ENCODE data around the gene PBX1. TPM values are rescaled to one million over a fixed set of nuclear protein-coding genes. Genes with fewer than 3 reads are reported as not detected.

Gene PBX1
- total and polyA plus RNA-seq, 2 donors (not counting 3 experiments of a cell fraction or from before 2014, with no cell fraction given), result 10.7 to 24.1 TPM

DNA sequence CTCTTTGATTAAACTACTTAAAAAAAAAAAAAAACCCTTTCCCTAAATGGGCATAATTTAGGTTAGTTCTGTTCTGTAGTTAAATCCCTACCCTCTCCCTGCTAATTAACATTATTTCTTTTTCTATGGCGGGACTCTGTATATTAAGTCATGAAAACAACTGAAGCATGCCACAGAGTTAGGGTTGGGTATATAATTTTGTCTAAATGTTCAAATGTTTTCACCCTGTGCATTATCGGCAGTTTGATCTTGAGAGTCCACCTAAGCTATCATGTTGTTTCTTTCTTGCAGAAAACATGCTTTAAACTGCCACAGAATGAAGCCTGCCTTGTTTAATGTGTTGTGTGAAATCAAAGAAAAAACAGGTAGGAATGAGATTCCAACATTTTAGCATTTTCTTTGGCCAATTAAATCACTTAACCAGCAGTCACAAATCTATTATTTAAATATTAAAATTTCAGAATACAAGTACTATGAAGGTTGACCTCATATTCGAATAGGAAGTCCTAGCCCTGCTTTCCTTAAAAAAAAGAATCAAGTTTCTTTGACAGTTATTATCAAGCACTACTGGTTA, 4.0 kb downstream of the PBX1 start:
- POLR2A ChIA-PET, result no interaction called here
- no peak overlapping the region for H3K27ac ChIP-seq (ENCODE audit: insufficient read depth, low read depth, low read length)
- H3K79me2 ChIP-seq (ENCODE audit: control insufficient read depth, insufficient read depth, low read length), result no peaks in the 10 kb centered on the region
- no peaks in the 10 kb centered on the region for H3K9me3 ChIP-seq (replicated peaks; ENCODE audit: control insufficient read depth, insufficient read depth, low read length)
- FAIRE-seq, result no peak
- H3K4me3 ChIP-seq (replicated peaks in 1 of 3; ENCODE audit: insufficient read depth in 1 of 3, low read depth in 1 of 3, low read length in 3 of 3), result peak overlapping the region; percentile 1 to 99 (median 59)
- dilution Hi-C loops (cut with MboI; ENCODE audit: extremely low pct_ligation_motif_present, low sequenced_read_pairs), result no loop called here
- H3K9me1 ChIP-seq (replicated peaks; ENCODE audit: control insufficient read depth, extremely low read depth, insufficient read depth, low read length), result no peaks in the 10 kb centered on the region
- peaks cover 41% of the 10 kb centered on the region for H3K4me1 ChIP-seq (ENCODE audit: control insufficient read depth, extremely low read depth, insufficient read depth, low read length)
- no peaks in the 10 kb centered on the region for H3K36me3 ChIP-seq (ENCODE audit: control insufficient read depth in 2 of 2, extremely low read depth in 1 of 2, insufficient read depth in 2 of 2, low read length in 2 of 2)
- H2AFZ ChIP-seq (ENCODE audit: low read depth, low read length), result peak overlapping the region; percentile 86
- intact Hi-C loops (cut with micrococcal nuclease), result loop anchor here (2.0 kb wide), 1 partner anchor 26 kb away; no protein-coding TSS in a partner anchor
- TF ChIP-seq MYC (IDR thresholded peaks at IDR 0.05; ENCODE audit: low read depth, low read length), result no peak
- no peak for TF ChIP-seq EZH2 (IDR thresholded peaks at IDR 0.05; ENCODE audit: borderline replicate concordance, low read depth, low read length, severe bottlenecking)
- no peak for TF ChIP-seq FOS (IDR thresholded peaks at IDR 0.05; ENCODE audit: borderline replicate concordance, insufficient read depth, low read length)
- no peak for TF ChIP-seq POLR2AphosphoS5 (IDR thresholded peaks at IDR 0.05; ENCODE audit: insufficient read depth, low read depth, low read length)
- TF ChIP-seq, protein P1, sequence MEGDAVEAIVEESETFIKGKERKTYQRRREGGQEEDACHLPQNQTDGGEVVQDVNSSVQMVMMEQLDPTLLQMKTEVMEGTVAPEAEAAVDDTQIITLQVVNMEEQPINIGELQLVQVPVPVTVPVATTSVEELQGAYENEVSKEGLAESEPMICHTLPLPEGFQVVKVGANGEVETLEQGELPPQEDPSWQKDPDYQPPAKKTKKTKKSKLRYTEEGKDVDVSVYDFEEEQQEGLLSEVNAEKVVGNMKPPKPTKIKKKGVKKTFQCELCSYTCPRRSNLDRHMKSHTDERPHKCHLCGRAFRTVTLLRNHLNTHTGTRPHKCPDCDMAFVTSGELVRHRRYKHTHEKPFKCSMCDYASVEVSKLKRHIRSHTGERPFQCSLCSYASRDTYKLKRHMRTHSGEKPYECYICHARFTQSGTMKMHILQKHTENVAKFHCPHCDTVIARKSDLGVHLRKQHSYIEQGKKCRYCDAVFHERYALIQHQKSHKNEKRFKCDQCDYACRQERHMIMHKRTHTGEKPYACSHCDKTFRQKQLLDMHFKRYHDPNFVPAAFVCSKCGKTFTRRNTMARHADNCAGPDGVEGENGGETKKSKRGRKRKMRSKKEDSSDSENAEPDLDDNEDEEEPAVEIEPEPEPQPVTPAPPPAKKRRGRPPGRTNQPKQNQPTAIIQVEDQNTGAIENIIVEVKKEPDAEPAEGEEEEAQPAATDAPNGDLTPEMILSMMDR (IDR thresholded peaks at IDR 0.05; ENCODE audit: extremely low read depth in 1 of 2, insufficient read depth in 1 of 2, low read depth in 1 of 2, low read length in 2 of 2), result no peak
- no peak for TF ChIP-seq GATA2 (IDR thresholded peaks at IDR 0.05; ENCODE audit: insufficient read depth, insufficient read length, low read depth, low read length)
- no peak for TF ChIP-seq POLR2A (IDR thresholded peaks at IDR 0.05; ENCODE audit: low read depth, low read length)
- TF ChIP-seq, protein P2, sequence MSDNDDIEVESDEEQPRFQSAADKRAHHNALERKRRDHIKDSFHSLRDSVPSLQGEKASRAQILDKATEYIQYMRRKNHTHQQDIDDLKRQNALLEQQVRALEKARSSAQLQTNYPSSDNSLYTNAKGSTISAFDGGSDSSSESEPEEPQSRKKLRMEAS (IDR thresholded peaks at IDR 0.05; ENCODE audit: insufficient read depth, insufficient read length), result no peak
- TF ChIP-seq JUN (IDR thresholded peaks at IDR 0.05; ENCODE audit: borderline replicate concordance, insufficient read depth, insufficient read length, low read depth), result no peak
- DNase-seq (ENCODE audit: low read depth, low spot score), result peak; percentile 48
- BruUV-seq (replicated peaks), result no TSS peak
- no peaks in the 10 kb centered on the region for H3K27me3 ChIP-seq (ENCODE audit: control insufficient read depth in 2 of 2, insufficient read depth in 2 of 2, low read length in 2 of 2)
- H3K4me2 ChIP-seq (ENCODE audit: insufficient read depth, low read length), result peak overlapping the region; percentile 100
- CTCF ChIA-PET, result no interaction called here
- no peaks in the 10 kb centered on the region for H4K20me1 ChIP-seq (replicated peaks; ENCODE audit: control insufficient read depth, extremely low read depth, insufficient read depth, low read length)
- H3K9ac ChIP-seq (replicated peaks; ENCODE audit: extremely low read depth, insufficient read depth, low read length), result no peak overlapping the region
